ENCODE measurements around the gene RBP2. TPM values are rescaled to one million over a fixed set of nuclear protein-coding genes. Genes with fewer than 3 reads are reported as not detected.

RBP2 gene
- total RNA-seq, 4 donors from 2014 or later, result 3.4 TPM; not detected in 3

DNA sequence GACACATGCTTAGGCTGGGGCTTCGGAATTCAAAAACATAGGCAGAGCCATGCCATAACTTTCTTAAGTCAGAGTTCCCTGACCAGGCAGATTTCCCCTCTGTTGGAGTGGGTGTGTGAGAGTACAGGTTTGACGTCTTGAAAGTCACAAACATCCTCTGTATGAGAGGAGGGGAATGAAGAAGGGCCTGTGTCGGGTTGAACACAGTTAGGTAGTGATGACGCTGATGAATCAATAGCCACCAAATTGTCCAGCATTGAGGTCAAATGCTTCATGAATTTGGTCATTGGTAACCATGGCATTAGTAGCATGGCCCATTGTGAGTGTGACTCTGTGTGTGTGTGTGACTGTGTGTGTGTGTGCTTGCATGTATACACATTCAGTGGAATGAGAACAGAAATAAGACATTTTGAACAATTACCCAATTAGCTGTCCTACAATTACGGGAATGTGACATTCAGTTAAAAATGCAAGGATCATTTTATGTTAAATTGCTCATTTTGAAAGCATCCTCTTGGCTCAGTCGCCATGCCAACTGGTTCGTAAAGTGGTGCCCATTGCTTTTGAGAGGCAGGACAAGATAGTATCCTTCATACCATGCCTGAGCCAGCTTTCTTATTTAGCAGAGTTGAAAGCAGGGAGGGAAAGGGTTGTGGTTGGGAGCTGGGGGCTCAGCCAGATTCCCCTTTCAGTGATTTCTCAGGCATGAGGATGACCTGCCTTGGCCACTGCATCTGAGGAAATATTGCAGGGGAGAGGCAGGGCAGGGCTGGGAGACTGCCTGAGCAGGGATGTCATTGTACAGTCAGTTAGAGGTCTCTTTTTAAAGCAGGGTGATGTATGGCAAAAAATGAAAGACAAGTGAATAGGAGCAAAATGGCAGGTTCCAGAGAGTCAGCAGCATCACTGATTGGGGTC lies 35.4 kb downstream of the RBP2 start:
- no peaks in the 10 kb centered on the region for H3K36me3 ChIP-seq
- no peaks in the 10 kb centered on the region for H3K27me3 ChIP-seq
- WGBS, 2 donors (ENCODE audit: low coverage in 1 of 2), result 83 to 91% methylated on average over 6 to 7 of the region's 7 CpGs
- in situ Hi-C loops (cut with MboI; ENCODE audit: low pct_ligation_motif_present in 1 of 4, low pct_unique_long_range_greater_than_20kb in 1 of 4, low sequenced_read_pairs in 3 of 4), result loop anchor here in 2 of 4 donors (25.0 kb wide), 1 partner anchor 1421 kb away; no protein-coding TSS in a partner anchor
- no peaks in the 10 kb centered on the region for H3K4me1 ChIP-seq
- no peak overlapping the region for H3K4me3 ChIP-seq
- intact Hi-C loops (cut with DNase I; ENCODE audit: low total_unique reads), result no loop called here
- DNase-seq, result no peak
- H3K9me3 ChIP-seq, result no peaks in the 10 kb centered on the region
- H3K27ac ChIP-seq, result no peak overlapping the region
- TF ChIP-seq, protein P1, sequence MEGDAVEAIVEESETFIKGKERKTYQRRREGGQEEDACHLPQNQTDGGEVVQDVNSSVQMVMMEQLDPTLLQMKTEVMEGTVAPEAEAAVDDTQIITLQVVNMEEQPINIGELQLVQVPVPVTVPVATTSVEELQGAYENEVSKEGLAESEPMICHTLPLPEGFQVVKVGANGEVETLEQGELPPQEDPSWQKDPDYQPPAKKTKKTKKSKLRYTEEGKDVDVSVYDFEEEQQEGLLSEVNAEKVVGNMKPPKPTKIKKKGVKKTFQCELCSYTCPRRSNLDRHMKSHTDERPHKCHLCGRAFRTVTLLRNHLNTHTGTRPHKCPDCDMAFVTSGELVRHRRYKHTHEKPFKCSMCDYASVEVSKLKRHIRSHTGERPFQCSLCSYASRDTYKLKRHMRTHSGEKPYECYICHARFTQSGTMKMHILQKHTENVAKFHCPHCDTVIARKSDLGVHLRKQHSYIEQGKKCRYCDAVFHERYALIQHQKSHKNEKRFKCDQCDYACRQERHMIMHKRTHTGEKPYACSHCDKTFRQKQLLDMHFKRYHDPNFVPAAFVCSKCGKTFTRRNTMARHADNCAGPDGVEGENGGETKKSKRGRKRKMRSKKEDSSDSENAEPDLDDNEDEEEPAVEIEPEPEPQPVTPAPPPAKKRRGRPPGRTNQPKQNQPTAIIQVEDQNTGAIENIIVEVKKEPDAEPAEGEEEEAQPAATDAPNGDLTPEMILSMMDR (IDR thresholded peaks at IDR 0.05), result no peak
- TF ChIP-seq EP300 (IDR thresholded peaks at IDR 0.05; ENCODE audit: low read depth) (no peak), POLR2A (IDR thresholded peaks at IDR 0.05) (no peak), POLR2AphosphoS5 (IDR thresholded peaks at IDR 0.05) (no peak)

- WGBS, 2 donors (ENCODE audit: low coverage in 1 of 2), result 90% methylated on average over 1 of the region's 1 CpG; no CpG with 5 or more reads in 1 of the 2 donors
- Histone ChIP-seq H3K4me3 (no peak overlapping the region), H3K27me3 (no peaks in the 10 kb centered on the region), H3K27ac (no peak overlapping the region), H3K4me1 (no peaks in the 10 kb centered on the region), H3K9me3 (no peaks in the 10 kb centered on the region), H3K36me3 (no peaks in the 10 kb centered on the region)
- in situ Hi-C loops (cut with MboI; ENCODE audit: low pct_ligation_motif_present in 1 of 4, low pct_unique_long_range_greater_than_20kb in 1 of 4, low sequenced_read_pairs in 3 of 4) (loop anchor here in 2 of 4 donors (25.0 kb wide), 1 partner anchor 1423 kb away; no protein-coding TSS in a partner anchor), intact Hi-C loops (cut with DNase I; ENCODE audit: low total_unique reads) (no loop called here)
- no peak for TF ChIP-seq POLR2A (IDR thresholded peaks at IDR 0.05)
- no peak for TF ChIP-seq POLR2AphosphoS5 (IDR thresholded peaks at IDR 0.05)
- TF ChIP-seq EP300 (IDR thresholded peaks at IDR 0.05; ENCODE audit: low read depth), result no peak
- TF ChIP-seq, protein P1 (IDR thresholded peaks at IDR 0.05), result no peak
- no peak for DNase-seq
Observed at GRCh38 chr3:139439278-139439677, 37.0 kb downstream of the RBP2 start.

GRCh38 chr3:139434764-139435307 lies 41.5 kb downstream of the RBP2 start:
- TF ChIP-seq, protein P1 (IDR thresholded peaks at IDR 0.05), result no peak
- no peak for TF ChIP-seq POLR2A (IDR thresholded peaks at IDR 0.05)
- no peak for TF ChIP-seq EP300 (IDR thresholded peaks at IDR 0.05; ENCODE audit: low read depth)
- no peak for TF ChIP-seq POLR2AphosphoS5 (IDR thresholded peaks at IDR 0.05)

DNA sequence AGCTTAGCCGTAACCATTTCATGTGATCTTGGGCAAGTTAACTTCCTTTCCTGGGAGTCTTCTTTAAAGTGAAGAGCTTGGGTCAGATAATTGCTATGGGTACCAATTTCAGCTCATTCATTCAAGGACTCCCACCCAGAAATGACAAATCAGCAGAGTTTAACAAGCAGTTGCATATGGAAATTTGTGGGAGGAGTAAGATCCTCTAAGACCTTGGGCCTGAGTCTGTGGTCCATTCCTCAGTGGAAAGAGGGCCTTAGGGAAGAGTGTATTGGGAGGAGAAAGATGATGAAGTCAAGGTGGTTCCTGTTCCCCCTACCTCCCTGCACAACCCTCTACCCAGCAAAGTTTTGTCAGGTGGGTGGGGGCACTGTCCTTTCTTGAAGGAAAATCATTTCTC lies 42.1 kb downstream of the RBP2 start:
- WGBS, 2 donors (ENCODE audit: low coverage in 1 of 2), result 73 to 83% methylated on average over 1 of the region's 1 CpG
- Histone ChIP-seq H3K27me3 (no peaks in the 10 kb centered on the region), H3K9me3 (no peaks in the 10 kb centered on the region), H3K4me1 (no peaks in the 10 kb centered on the region), H3K36me3 (no peaks in the 10 kb centered on the region), H3K27ac (peak overlapping the region in 1 of 4 donors; percentile 52), H3K4me3 (no peak overlapping the region)
- DNase-seq, result no peak
- in situ Hi-C loops (cut with MboI; ENCODE audit: low pct_ligation_motif_present in 1 of 4, low pct_unique_long_range_greater_than_20kb in 1 of 4, low sequenced_read_pairs in 3 of 4) (loop anchor here in 2 of 4 donors (25.0 kb wide), 1 partner anchor 1428 kb away; no protein-coding TSS in a partner anchor), intact Hi-C loops (cut with DNase I; ENCODE audit: low total_unique reads) (no loop called here)
- TF ChIP-seq POLR2A (IDR thresholded peaks at IDR 0.05) (no peak), EP300 (IDR thresholded peaks at IDR 0.05; ENCODE audit: low read depth) (no peak), POLR2AphosphoS5 (IDR thresholded peaks at IDR 0.05) (no peak)
- TF ChIP-seq, protein P1 (IDR thresholded peaks at IDR 0.05), result no peak

More at GRCh38 chr3:139434764-139435307, 41.5 kb downstream of the RBP2 start:
- DNase-seq, result no peak
- no peaks in the 10 kb centered on the region for H3K9me3 ChIP-seq
- no peak overlapping the region for H3K4me3 ChIP-seq
- no peaks in the 10 kb centered on the region for H3K4me1 ChIP-seq
- intact Hi-C loops (cut with DNase I; ENCODE audit: low total_unique reads) (no loop called here), in situ Hi-C loops (cut with MboI; ENCODE audit: low pct_ligation_motif_present in 1 of 4, low pct_unique_long_range_greater_than_20kb in 1 of 4, low sequenced_read_pairs in 3 of 4) (loop anchor here in 2 of 4 donors (25.0 kb wide), 1 partner anchor 1427 kb away; no protein-coding TSS in a partner anchor)
- H3K27me3 ChIP-seq, result no peaks in the 10 kb centered on the region
- WGBS, 2 donors (ENCODE audit: low coverage in 1 of 2), result 90% methylated on average over 6 of the region's 6 CpGs; no CpG with 5 or more reads in 1 of the 2 donors
- H3K36me3 ChIP-seq, result no peaks in the 10 kb centered on the region
- H3K27ac ChIP-seq, result peak overlapping the region in 1 of 4 donors; percentile 52
